Fibroblast of villous mesenchyme (primary cell): ENCODE data around the gene CDH24. TPM values are rescaled to one million over a fixed set of nuclear protein-coding genes. Genes with fewer than 3 reads are reported as not detected.

Experiments used
- DNase-seq: peaks from one replicate; pipeline ENCODE4 v3.0.0-alpha.2; 2010; ENCODE audit warnings: low read depth
- H3K4me3 ChIP-seq: 2 replicates; pipeline ENCODE4 v1.5.1; 2011; ENCODE audit warnings: low read depth, mild to moderate bottlenecking, low read length
- CTCF ChIP-seq: IDR thresholded peaks from 2 replicates; pipeline ENCODE4 v1.5.1; 2012; ENCODE audit warnings: low read depth, mild to moderate bottlenecking, low read length; ENCODE audit not compliant: insufficient read depth
- total RNA-seq: library from RNA; depleted of rRNA; stranded (reverse); fragments of >200 nt; gene quantifications from 2 replicates; pipeline ENCODE4 v1.2.3, GENCODE V29; 2012

CDH24 gene
- total RNA-seq, 1 donor = 10.8 TPM

- DNase-seq = no peak
- H3K4me3 ChIP-seq = no peak overlapping the region
- no peak for TF ChIP-seq CTCF
Measured at GRCh38 chr14:23044840-23045239, 12.5 kb downstream of the CDH24 start.

- DNase-seq = no peak
- TF ChIP-seq CTCF = no peak
- H3K4me3 ChIP-seq = no peak overlapping the region
Measured at GRCh38 chr14:23043754-23044153, 13.6 kb downstream of the CDH24 start.

GRCh38 chr14:23043145-23043544 is 14.2 kb downstream of the CDH24 start:
- TF ChIP-seq CTCF = no peak
- no peak for DNase-seq
- H3K4me3 ChIP-seq = no peak overlapping the region

GRCh38 chr14:23042162-23042965 is 15.0 kb downstream of the CDH24 start, which contains the start of gene PSMB11:
TSS of gene PSMB11 (plus strand) at chr14:23042212. CDS start at chr14:23042226, 14 bp downstream.
- DNase-seq = no peak
- TF ChIP-seq CTCF = no peak
- no peak within 1 kb of the TSS for H3K4me3 ChIP-seq

GRCh38 chr14:23041729-23042128 is 15.6 kb downstream of the CDH24 start:
- no peak overlapping the region for H3K4me3 ChIP-seq
- DNase-seq = no peak
- TF ChIP-seq CTCF = no peak

- no peak overlapping the region for H3K4me3 ChIP-seq
- DNase-seq = no peak
- TF ChIP-seq CTCF = no peak
Measured at GRCh38 chr14:23040100-23040499, 17.2 kb downstream of the CDH24 start.
